Sigmoid colon (tissue), 4 donors: Measurements from ENCODE around the gene BAZ1B.

Source experiments
- CTCF ChIP-seq, 4 experiments: fragments of 450-650 bp in 3 of 4; fragments of 200-600 bp in 1 of 4; IDR thresholded peaks; one replicate each; pipeline ENCODE4 v1.5.1; 2016 to 2019; ENCODE audit warnings: antibody characterized with exemption in 4 of 4, mild to moderate bottlenecking in 3 of 4, moderate library complexity in 2 of 4
- EP300 ChIP-seq, 4 donors: sonication (generic); formaldehyde crosslinking; IDR thresholded peaks; one replicate each; pipeline ENCODE4 v1.6.1; 2017; ENCODE audit warnings: antibody characterized with exemption in 4 of 4
- POLR2A ChIP-seq, 2 donors: fragments of 450-650 bp; IDR thresholded peaks; one replicate each; pipeline ENCODE4 v1.6.1; 2016; ENCODE audit warnings: antibody characterized with exemption in 2 of 2, mild to moderate bottlenecking in 2 of 2, moderate library complexity in 2 of 2
- POLR2AphosphoS5 ChIP-seq, 4 donors: sonication (generic); formaldehyde crosslinking; IDR thresholded peaks; one replicate each; pipeline ENCODE4 v1.6.1; 2017; ENCODE audit warnings: antibody characterized with exemption in 4 of 4

- no peak for TF ChIP-seq CTCF (IDR thresholded peaks at IDR 0.05)
- TF ChIP-seq POLR2AphosphoS5 (IDR thresholded peaks at IDR 0.05) = no peak
- no peak for TF ChIP-seq POLR2A (IDR thresholded peaks at IDR 0.05)
- TF ChIP-seq EP300 (IDR thresholded peaks at IDR 0.05) = no peak
Observed at GRCh38 chr7:73515178-73515577, 6.9 kb downstream of the BAZ1B start.
